Astrocyte (in vitro differentiated cells and primary cell): ENCODE results near the gene RTN4RL2. TPM values are rescaled to one million over a fixed set of nuclear protein-coding genes. Genes with fewer than 3 reads are reported as not detected.

Experiments
- DNase-seq: peaks from one replicate; pipeline ENCODE4 v3.0.0-alpha.2; 2010; ENCODE audit warnings: low read depth
- FAIRE-seq: peaks from 2 replicates; lab custom pipeline; 2011; peaks lifted over from hg19 to GRCh38; lab: Jason Lieb, UNC
- H2AFZ ChIP-seq: 2 replicates; pipeline ENCODE4 v1.6.0; 2012; ENCODE audit warnings: low read depth, low read length, inconsistent platforms
- H3K27ac ChIP-seq: 2 replicates; pipeline ENCODE4 v1.5.1; 2011; ENCODE audit warnings: low read depth, low read length, inconsistent platforms
- H3K27me3 ChIP-seq: 2 replicates; pipeline ENCODE4 v1.6.0; 2011; ENCODE audit warnings: low read length, inconsistent platforms; ENCODE audit not compliant: insufficient read depth
- H3K36me3 ChIP-seq: 2 replicates; pipeline ENCODE4 v1.5.1; 2011; ENCODE audit warnings: low read length, inconsistent platforms; ENCODE audit not compliant: insufficient read depth
- H3K4me1 ChIP-seq: 2 replicates; pipeline ENCODE4 v1.5.1; 2011; ENCODE audit warnings: low read length, inconsistent platforms; ENCODE audit not compliant: insufficient read depth
- H3K4me2 ChIP-seq: 2 replicates; pipeline ENCODE4 v1.6.0; 2012; ENCODE audit warnings: low read length, inconsistent platforms
- H3K4me3 ChIP-seq: 2 replicates; pipeline ENCODE4 v1.5.1; 2011; ENCODE audit warnings: low read depth, mild to moderate bottlenecking, low read length, inconsistent platforms; ENCODE audit not compliant: insufficient read depth
- H3K79me2 ChIP-seq: 2 replicates; pipeline ENCODE4 v1.6.0; 2012; ENCODE audit warnings: mild to moderate bottlenecking, low read length, inconsistent platforms; ENCODE audit not compliant: insufficient read depth
- H3K9ac ChIP-seq: 2 replicates; pipeline ENCODE4 v1.6.0; 2012; ENCODE audit warnings: mild to moderate bottlenecking, low read length, inconsistent platforms
- H3K9me3 ChIP-seq: 2 replicates; pipeline ENCODE4 v1.5.1; 2012; ENCODE audit warnings: low read depth, mild to moderate bottlenecking, low read length, inconsistent platforms; ENCODE audit not compliant: insufficient read depth
- H4K20me1 ChIP-seq: 2 replicates; pipeline ENCODE4 v1.6.0; 2012; ENCODE audit warnings: low read length, inconsistent platforms; ENCODE audit not compliant: insufficient read depth
- H3K27ac Mint-ChIP-seq: one replicate; pipeline ENCODE4 v1.8.0; 2021; ENCODE audit warnings: mild to moderate bottlenecking, mixed read lengths; ENCODE audit not compliant: unreplicated experiment
- H3K27me3 Mint-ChIP-seq: one replicate; pipeline ENCODE4 v1.8.0; 2021; ENCODE audit warnings: low read depth, mixed read lengths; ENCODE audit not compliant: unreplicated experiment
- H3K36me3 Mint-ChIP-seq: one replicate; pipeline ENCODE4 v1.8.0; 2021; ENCODE audit warnings: low read depth, mixed read lengths; ENCODE audit not compliant: unreplicated experiment
- H3K4me1 Mint-ChIP-seq: one replicate; pipeline ENCODE4 v1.8.0; 2021; ENCODE audit warnings: low read depth, mixed read lengths; ENCODE audit not compliant: unreplicated experiment
- H3K4me3 Mint-ChIP-seq: one replicate; pipeline ENCODE4 v1.8.0; 2021; ENCODE audit warnings: mild to moderate bottlenecking, moderate library complexity, mixed read lengths; ENCODE audit not compliant: unreplicated experiment
- H3K9me3 Mint-ChIP-seq: one replicate; pipeline ENCODE4 v1.8.0; 2021; ENCODE audit warnings: mild to moderate bottlenecking, mixed read lengths; ENCODE audit not compliant: unreplicated experiment
- CTCF ChIP-seq: IDR thresholded peaks from 2 replicates; pipeline ENCODE4 v1.5.1; 2011; ENCODE audit warnings: low read depth, mild to moderate bottlenecking, inconsistent platforms, low read length, moderate library complexity; ENCODE audit not compliant: insufficient read depth
- EZH2 ChIP-seq: IDR thresholded peaks from 2 replicates; pipeline ENCODE4 v1.6.1; 2012; ENCODE audit warnings: mild to moderate bottlenecking, low read length, inconsistent platforms; ENCODE audit not compliant: insufficient read depth
- total RNA-seq: library from RNA; stranded (reverse); gene quantifications from 2 replicates; pipeline ENCODE4 v1.2.1, GENCODE V29; 2021

Gene RTN4RL2
- total RNA-seq, 1 donor from 2014 or later, result 0.50 TPM

- TF ChIP-seq EZH2 (no peak), CTCF (no peak)
- peak overlapping the region; percentile 41 for H3K27ac Mint-ChIP-seq
- peaks cover 40% of the 10 kb centered on the region for H3K4me1 ChIP-seq
- H4K20me1 ChIP-seq, result no peaks in the 10 kb centered on the region
- H3K9me3 ChIP-seq, result no peaks in the 10 kb centered on the region
- H3K4me2 ChIP-seq, result peak overlapping the region; percentile 54
- H3K9me3 Mint-ChIP-seq, result no peaks in the 10 kb centered on the region
- DNase-seq, result peak; percentile 84
- H3K79me2 ChIP-seq, result peaks cover 4% of the 10 kb centered on the region
- H3K4me3 ChIP-seq, result no peak overlapping the region
- peak; percentile 37 for FAIRE-seq
- no peaks in the 10 kb centered on the region for H3K27me3 ChIP-seq
- H3K36me3 ChIP-seq, result no peaks in the 10 kb centered on the region
- H3K27ac ChIP-seq, result peak overlapping the region; percentile 39
- peak overlapping the region; percentile 48 for H3K9ac ChIP-seq
- H3K27me3 Mint-ChIP-seq, result peaks cover 13% of the 10 kb centered on the region
- peak overlapping the region; percentile 14 for H2AFZ ChIP-seq
- H3K4me1 Mint-ChIP-seq, result peaks cover 22% of the 10 kb centered on the region
- H3K36me3 Mint-ChIP-seq, result peaks cover 6% of the 10 kb centered on the region
- H3K4me3 Mint-ChIP-seq, result no peak overlapping the region
Measured at GRCh38 chr11:57424792-57425564, 35.4 kb upstream of the RTN4RL2 start.

GRCh38 chr11:57425565-57426438 is 34.5 kb upstream of the RTN4RL2 start:
- peaks cover 4% of the 10 kb centered on the region for H3K27me3 ChIP-seq
- no peaks in the 10 kb centered on the region for H4K20me1 ChIP-seq
- H3K79me2 ChIP-seq, result peaks cover 4% of the 10 kb centered on the region
- peaks cover 22% of the 10 kb centered on the region for H3K4me1 Mint-ChIP-seq
- no peak for DNase-seq
- TF ChIP-seq EZH2, result no peak
- TF ChIP-seq CTCF, result no peak
- H3K36me3 ChIP-seq, result no peaks in the 10 kb centered on the region
- H2AFZ ChIP-seq, result no peak overlapping the region
- H3K4me3 Mint-ChIP-seq, result peak overlapping the region; percentile 80
- peaks cover 14% of the 10 kb centered on the region for H3K27me3 Mint-ChIP-seq
- peaks cover 2% of the 10 kb centered on the region for H3K36me3 Mint-ChIP-seq
- no peak overlapping the region for H3K27ac ChIP-seq
- no peak overlapping the region for H3K4me3 ChIP-seq
- H3K27ac Mint-ChIP-seq, result peak overlapping the region; percentile 69
- no peaks in the 10 kb centered on the region for H3K9me3 ChIP-seq
- no peaks in the 10 kb centered on the region for H3K9me3 Mint-ChIP-seq
- peak overlapping the region; percentile 87 for H3K4me2 ChIP-seq
- FAIRE-seq, result no peak
- peaks cover 40% of the 10 kb centered on the region for H3K4me1 ChIP-seq
- no peak overlapping the region for H3K9ac ChIP-seq
